Endothelial cell (in vitro differentiated cells): Measurements from ENCODE around the gene PLXNC1. TPM values are rescaled to one million over a fixed set of nuclear protein-coding genes. Genes with fewer than 3 reads are reported as not detected.

ENCODE experiments used
- DNase-seq: peaks from one replicate; pipeline ENCODE4 v3.0.0; 2021; ENCODE audit warnings: low spot score
- H3K27ac Mint-ChIP-seq: one replicate; pipeline ENCODE4 v1.8.0; 2021; ENCODE audit warnings: mixed read lengths, inconsistent platforms; ENCODE audit not compliant: unreplicated experiment
- H3K27me3 Mint-ChIP-seq: one replicate; pipeline ENCODE4 v1.8.0; 2021; ENCODE audit warnings: mild to moderate bottlenecking, moderate library complexity, mixed read lengths, inconsistent platforms; ENCODE audit not compliant: unreplicated experiment
- H3K36me3 Mint-ChIP-seq: one replicate; pipeline ENCODE4 v1.8.0; 2021; ENCODE audit warnings: mild to moderate bottlenecking, low read depth, mixed read lengths, inconsistent platforms; ENCODE audit not compliant: unreplicated experiment
- H3K4me1 Mint-ChIP-seq: one replicate; pipeline ENCODE4 v1.8.0; 2021; ENCODE audit warnings: mild to moderate bottlenecking, mixed read lengths, inconsistent platforms; ENCODE audit not compliant: unreplicated experiment
- H3K4me3 Mint-ChIP-seq: one replicate; pipeline ENCODE4 v1.8.0; 2021; ENCODE audit warnings: mild to moderate bottlenecking, mixed read lengths, inconsistent platforms; ENCODE audit not compliant: unreplicated experiment
- H3K9me3 Mint-ChIP-seq: one replicate; pipeline ENCODE4 v1.8.0; 2021; ENCODE audit warnings: mixed read lengths, inconsistent platforms; ENCODE audit not compliant: unreplicated experiment
- CTCF ChIP-seq: fragments of 200-600 bp; sonication (generic); IDR thresholded peaks from one replicate; pipeline ENCODE4 v1.5.0; 2021; ENCODE audit warnings: antibody characterized with exemption; ENCODE audit not compliant: unreplicated experiment
- total RNA-seq: library from RNA; stranded (reverse); fragmentation: NEBNext Ultra II Directional; extraction: Animal tissue kit (Norgen Biotek cat#: 25700); gene quantifications from one replicate; pipeline ENCODE4 v1.2.1, GENCODE V29; 2021; ENCODE audit not compliant: unreplicated experiment

PLXNC1 gene
- total RNA-seq, 1 donor from 2014 or later: 1.1 TPM

DNA sequence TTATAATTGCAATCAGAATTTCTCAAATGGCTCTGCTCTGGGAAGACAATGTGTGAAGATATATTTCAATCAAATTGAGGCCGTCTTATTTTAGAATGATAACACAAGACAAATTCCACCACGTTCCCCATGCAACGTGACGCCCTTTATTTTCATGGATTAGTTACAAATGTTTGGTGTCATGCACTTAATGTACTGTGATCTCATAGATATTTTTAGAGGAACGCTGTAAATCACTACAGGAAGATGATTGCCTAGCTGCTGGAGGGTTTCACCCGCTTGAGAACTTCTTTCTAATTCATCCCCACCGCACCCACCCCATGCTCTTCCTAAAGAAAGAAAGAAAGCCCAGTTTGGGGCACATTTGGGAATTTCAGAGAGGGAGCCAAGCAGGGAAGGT, 117.2 kb downstream of the PLXNC1 start:
- H3K27me3 Mint-ChIP-seq: no peaks in the 10 kb centered on the region
- no peak overlapping the region for H3K4me3 Mint-ChIP-seq
- peaks cover 4% of the 10 kb centered on the region for H3K36me3 Mint-ChIP-seq
- H3K27ac Mint-ChIP-seq: no peak overlapping the region
- no peaks in the 10 kb centered on the region for H3K9me3 Mint-ChIP-seq
- DNase-seq: no peak
- peaks cover 12% of the 10 kb centered on the region for H3K4me1 Mint-ChIP-seq
- no peak for TF ChIP-seq CTCF

DNA sequence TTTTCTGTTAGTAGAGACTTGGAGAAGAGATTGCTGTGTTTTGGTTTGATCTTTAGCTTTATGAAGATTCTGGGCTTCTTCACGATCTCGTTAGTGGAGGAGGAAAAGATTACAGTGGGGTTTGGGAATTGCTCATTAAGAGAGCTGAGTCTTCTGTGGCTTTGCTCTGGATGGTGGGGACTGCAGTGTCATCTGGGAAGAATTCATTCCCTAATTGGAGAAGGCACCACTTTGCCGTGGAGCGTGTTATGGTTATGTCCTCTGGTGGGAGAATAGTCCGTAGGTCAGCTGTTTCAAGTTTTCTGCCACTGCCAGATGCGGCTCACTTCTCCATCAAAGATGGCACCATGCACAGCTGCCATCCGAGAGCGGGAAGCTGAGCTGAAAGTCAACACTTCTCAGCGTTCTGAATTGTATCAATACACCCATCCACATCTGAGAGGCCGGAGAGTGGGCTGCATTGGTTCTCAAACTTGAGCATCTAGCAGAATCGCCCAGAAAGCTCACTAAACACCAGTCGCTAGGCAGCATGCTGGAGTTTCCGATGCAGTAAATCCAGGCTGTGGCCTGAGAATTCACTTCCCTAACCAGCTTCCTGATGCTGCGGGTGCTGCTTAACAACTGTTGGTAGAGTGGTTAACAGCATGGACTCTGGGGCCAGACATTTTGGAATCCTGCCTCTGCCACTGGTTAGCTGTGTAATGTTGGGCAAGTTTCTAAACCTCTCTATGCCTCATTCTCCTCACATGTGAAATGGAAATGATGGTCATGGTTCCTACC, 117.8 kb downstream of the PLXNC1 start:
- no peak for TF ChIP-seq CTCF
- no peak overlapping the region for H3K4me3 Mint-ChIP-seq

DNA sequence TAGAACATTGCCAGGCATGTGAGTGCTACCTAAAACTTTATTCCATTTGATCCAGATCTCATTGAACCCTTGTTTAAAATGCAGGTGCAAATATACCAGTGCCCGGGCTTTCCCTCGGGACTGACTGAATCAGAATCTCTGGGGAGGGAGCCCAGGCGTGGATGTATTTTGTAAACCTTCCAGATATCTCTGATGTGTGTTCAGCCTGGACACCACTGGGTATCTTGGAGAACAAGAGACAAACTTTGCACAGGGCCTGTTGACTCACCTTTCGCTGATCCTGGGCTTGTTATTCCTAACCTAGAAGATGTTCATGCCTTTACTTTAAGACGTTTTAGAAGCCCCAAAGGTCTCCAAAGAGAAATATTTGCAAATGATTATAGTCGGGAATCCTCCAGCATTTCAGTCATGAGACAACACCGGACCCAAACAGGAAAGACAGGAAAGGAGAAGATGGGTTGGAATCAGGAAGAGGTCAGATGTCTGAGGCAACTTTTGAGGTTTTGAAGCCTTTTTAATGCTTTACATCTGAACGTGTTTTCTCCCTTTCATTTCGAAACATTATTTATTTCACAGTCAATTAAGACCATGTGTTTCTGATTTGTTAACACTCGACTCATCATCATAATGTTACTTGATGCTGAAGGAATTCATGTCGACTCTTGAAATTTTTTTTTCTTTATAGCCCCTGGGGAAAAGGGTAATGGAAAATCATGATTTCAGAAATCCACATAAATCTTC, 118.6 kb downstream of the PLXNC1 start:
- Mint-ChIP-seq H3K4me1 (peaks cover 12% of the 10 kb centered on the region), H3K4me3 (no peak overlapping the region), H3K27ac (no peak overlapping the region), H3K27me3 (no peaks in the 10 kb centered on the region), H3K9me3 (no peaks in the 10 kb centered on the region), H3K36me3 (peaks cover 4% of the 10 kb centered on the region)
- no peak for DNase-seq
- no peak for TF ChIP-seq CTCF

More for the DNA sequence above, 117.8 kb downstream of the PLXNC1 start:
- Mint-ChIP-seq H3K9me3 (no peaks in the 10 kb centered on the region), H3K27me3 (no peaks in the 10 kb centered on the region), H3K27ac (no peak overlapping the region), H3K36me3 (peaks cover 4% of the 10 kb centered on the region), H3K4me1 (peaks cover 12% of the 10 kb centered on the region)
- no peak for DNase-seq

GRCh38 chr12:94267537-94267872, 119.1 kb downstream of the PLXNC1 start:
- DNase-seq: no peak
- no peaks in the 10 kb centered on the region for H3K9me3 Mint-ChIP-seq
- H3K36me3 Mint-ChIP-seq: peaks cover 3% of the 10 kb centered on the region
- H3K27me3 Mint-ChIP-seq: no peaks in the 10 kb centered on the region
- peaks cover 12% of the 10 kb centered on the region for H3K4me1 Mint-ChIP-seq
- H3K4me3 Mint-ChIP-seq: no peak overlapping the region
- H3K27ac Mint-ChIP-seq: no peak overlapping the region
- no peak for TF ChIP-seq CTCF

DNA sequence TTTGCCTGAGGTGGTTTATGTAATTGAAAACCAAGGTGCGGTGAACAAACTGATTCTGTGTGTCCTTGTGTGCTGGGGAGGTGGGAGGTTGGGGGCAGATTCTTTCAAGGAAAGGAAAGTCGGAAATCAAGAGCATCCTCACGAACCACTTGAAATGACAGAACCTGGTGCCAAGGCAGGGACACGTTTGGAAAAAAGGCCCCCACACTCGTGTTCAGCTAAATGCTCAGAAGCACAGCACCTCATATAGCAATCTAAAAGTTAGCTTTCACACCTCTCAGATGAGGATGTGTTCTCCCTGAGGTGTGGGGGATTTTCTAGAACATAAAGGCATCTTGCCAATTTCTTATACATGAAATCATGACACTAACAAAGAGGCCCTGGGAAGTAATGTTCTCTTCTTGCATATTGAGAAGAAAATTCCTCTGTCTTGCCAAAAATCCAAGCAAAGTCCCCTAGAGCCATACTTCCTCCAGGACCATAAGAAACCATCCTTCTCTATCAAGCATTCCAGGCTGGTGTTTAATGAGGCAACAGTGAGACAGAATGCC, 119.6 kb downstream of the PLXNC1 start:
- DNase-seq: no peak
- no peak overlapping the region for H3K27ac Mint-ChIP-seq
- H3K9me3 Mint-ChIP-seq: no peaks in the 10 kb centered on the region
- H3K4me1 Mint-ChIP-seq: peaks cover 12% of the 10 kb centered on the region
- H3K36me3 Mint-ChIP-seq: no peaks in the 10 kb centered on the region
- no peak for TF ChIP-seq CTCF
- no peaks in the 10 kb centered on the region for H3K27me3 Mint-ChIP-seq
- no peak overlapping the region for H3K4me3 Mint-ChIP-seq
